Parathyroid adenoma (tissue), 2 donors: Measurements from ENCODE around the gene RNF19B.
A peak's percentile ranks its signal among the peaks of the same experiment; 100 is the strongest.

ENCODE experiments used
- H2AFZ ChIP-seq: fragments of 300-600 bp; sonication (generic); one replicate; pipeline ENCODE4 v1.7.0; 2017; ENCODE audit warnings: antibody characterized with exemption, mild to moderate bottlenecking
- H3K27ac ChIP-seq: fragments of 300-600 bp; sonication (generic); one replicate; pipeline ENCODE4 v1.7.0; 2017
- H3K27me3 ChIP-seq: fragments of 300-600 bp; sonication (generic); one replicate; pipeline ENCODE4 v1.7.0; 2017; ENCODE audit warnings: low read length; ENCODE audit not compliant: control insufficient read depth, insufficient read depth
- H3K36me3 ChIP-seq: fragments of 300-600 bp; sonication (generic); one replicate; pipeline ENCODE4 v1.7.0; 2017; ENCODE audit warnings: low read length; ENCODE audit not compliant: control insufficient read depth, insufficient read depth
- H3K4me1 ChIP-seq: fragments of 300-600 bp; sonication (generic); one replicate; pipeline ENCODE4 v1.7.0; 2017; ENCODE audit warnings: control low read depth
- H3K4me2 ChIP-seq: fragments of 300-600 bp; sonication (generic); one replicate; pipeline ENCODE4 v1.7.0; 2017; ENCODE audit warnings: low read length
- H3K4me3 ChIP-seq: fragments of 300-600 bp; sonication (generic); one replicate; pipeline ENCODE4 v1.7.0; 2017; ENCODE audit warnings: low read depth, low read length
- H3K79me2 ChIP-seq: fragments of 300-600 bp; sonication (generic); one replicate; pipeline ENCODE4 v1.7.0; 2017; ENCODE audit warnings: control low read depth
- H3K9ac ChIP-seq: fragments of 300-600 bp; sonication (generic); one replicate; pipeline ENCODE4 v1.7.0; 2017; ENCODE audit warnings: mild to moderate bottlenecking
- H3K9me3 ChIP-seq: fragments of 300-600 bp; sonication (generic); one replicate; pipeline ENCODE4 v1.7.0; 2017; ENCODE audit warnings: low read length; ENCODE audit not compliant: control insufficient read depth
- TF ChIP-seq, protein P1 (sequence below): fragments of 300-600 bp; sonication (generic); IDR thresholded peaks from one replicate; pipeline ENCODE4 v1.7.0; 2017; ENCODE audit warnings: antibody characterized with exemption, mild to moderate bottlenecking
- donor health status: primary hyperparathyroidism.

Gene RNF19B

DNA sequence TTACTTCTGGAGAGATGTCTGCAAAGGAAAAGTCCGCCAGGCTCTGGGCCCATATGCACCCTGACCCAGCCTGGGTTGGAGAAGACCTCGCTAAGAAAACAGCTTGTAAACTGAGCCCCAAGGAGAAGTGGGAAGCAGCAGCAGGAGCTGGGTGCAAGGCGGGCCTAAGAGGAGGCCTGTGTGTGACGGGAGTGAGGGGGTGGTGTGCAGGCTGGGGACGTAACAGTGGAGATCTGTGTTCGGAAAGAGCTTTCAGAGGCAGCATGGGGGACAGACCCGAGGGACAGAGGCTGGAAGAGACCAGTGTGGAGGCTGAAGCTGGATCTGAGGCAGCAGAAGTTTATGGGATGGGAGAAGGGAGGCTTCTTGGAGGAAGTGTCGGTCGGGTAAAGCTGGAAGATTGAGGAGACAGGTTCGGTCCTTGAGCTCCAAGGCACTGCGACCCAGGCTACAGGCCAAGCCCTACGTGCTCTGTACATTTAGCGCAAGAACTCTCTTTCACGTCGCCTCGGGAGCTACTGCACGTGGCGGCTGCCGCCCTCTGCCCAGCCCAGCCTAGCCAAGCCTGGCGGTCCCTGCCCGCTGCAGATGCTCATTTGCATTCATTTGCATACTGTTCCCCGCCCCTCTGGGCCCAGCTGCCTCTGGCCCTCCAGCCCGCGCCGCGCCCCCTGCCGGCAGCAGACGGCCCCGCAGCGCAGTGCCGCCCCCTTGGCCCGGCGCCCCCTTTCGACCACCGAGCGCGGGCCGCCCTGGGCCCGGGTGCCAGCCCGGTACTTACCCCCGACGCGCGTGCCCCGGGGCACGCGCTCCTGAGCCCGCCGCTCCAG lies 72.0 kb downstream of the RNF19B start:
- H3K27ac ChIP-seq, result no peak overlapping the region
- peak overlapping the region; percentile 70 for H2AFZ ChIP-seq
- H3K4me1 ChIP-seq, result no peaks in the 10 kb centered on the region
- TF ChIP-seq, protein P1, sequence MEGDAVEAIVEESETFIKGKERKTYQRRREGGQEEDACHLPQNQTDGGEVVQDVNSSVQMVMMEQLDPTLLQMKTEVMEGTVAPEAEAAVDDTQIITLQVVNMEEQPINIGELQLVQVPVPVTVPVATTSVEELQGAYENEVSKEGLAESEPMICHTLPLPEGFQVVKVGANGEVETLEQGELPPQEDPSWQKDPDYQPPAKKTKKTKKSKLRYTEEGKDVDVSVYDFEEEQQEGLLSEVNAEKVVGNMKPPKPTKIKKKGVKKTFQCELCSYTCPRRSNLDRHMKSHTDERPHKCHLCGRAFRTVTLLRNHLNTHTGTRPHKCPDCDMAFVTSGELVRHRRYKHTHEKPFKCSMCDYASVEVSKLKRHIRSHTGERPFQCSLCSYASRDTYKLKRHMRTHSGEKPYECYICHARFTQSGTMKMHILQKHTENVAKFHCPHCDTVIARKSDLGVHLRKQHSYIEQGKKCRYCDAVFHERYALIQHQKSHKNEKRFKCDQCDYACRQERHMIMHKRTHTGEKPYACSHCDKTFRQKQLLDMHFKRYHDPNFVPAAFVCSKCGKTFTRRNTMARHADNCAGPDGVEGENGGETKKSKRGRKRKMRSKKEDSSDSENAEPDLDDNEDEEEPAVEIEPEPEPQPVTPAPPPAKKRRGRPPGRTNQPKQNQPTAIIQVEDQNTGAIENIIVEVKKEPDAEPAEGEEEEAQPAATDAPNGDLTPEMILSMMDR, result no peak
- H3K9me3 ChIP-seq, result no peaks in the 10 kb centered on the region
- H3K36me3 ChIP-seq, result no peaks in the 10 kb centered on the region
- H3K4me2 ChIP-seq, result peak overlapping the region; percentile 85
- H3K79me2 ChIP-seq, result no peaks in the 10 kb centered on the region
- no peaks in the 10 kb centered on the region for H3K27me3 ChIP-seq
- peak overlapping the region; percentile 48 for H3K4me3 ChIP-seq
- H3K9ac ChIP-seq, result no peak overlapping the region

DNA sequence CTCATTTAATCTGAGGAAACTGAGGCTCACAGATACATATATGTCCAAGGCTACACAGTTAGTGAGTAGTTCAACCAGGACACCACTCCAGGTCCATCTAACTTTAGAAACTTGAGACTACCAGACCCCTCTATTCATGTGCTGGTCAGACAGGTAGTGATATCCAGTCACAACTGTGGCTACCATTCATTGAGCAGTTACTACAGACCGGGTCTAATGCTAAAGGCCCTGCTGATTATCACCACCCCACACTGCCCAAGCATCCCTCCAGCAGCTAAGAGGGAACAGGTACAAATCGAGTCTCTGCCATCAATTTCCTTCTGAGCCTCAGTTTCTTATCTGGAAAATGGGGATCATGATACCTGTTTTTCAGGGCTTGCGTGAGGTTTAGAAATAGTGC lies 73.0 kb downstream of the RNF19B start:
- H3K27me3 ChIP-seq, result no peaks in the 10 kb centered on the region
- H3K9me3 ChIP-seq, result no peaks in the 10 kb centered on the region
- no peaks in the 10 kb centered on the region for H3K36me3 ChIP-seq
- no peak overlapping the region for H3K4me3 ChIP-seq
- H3K27ac ChIP-seq, result no peak overlapping the region
- no peaks in the 10 kb centered on the region for H3K4me1 ChIP-seq
- H3K79me2 ChIP-seq, result no peaks in the 10 kb centered on the region
- H3K4me2 ChIP-seq, result no peak overlapping the region
- no peak overlapping the region for H3K9ac ChIP-seq
- TF ChIP-seq, protein P1, result no peak
- H2AFZ ChIP-seq, result no peak overlapping the region

DNA sequence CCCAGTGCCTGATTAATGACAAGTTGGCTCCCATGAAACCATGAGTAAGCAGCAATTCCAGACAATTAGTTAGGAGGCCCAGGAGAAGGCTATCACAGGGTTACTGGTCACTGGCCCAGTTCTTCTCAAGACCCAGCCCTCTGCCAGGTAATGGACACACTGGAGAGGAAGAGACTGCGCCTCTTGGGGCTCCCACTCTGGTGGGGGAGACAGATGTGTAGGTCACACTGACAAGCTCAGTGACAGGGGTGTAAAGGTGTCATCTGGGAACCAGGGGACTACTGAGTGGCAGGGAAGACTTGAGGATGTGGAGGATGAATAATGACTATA lies 73.4 kb downstream of the RNF19B start:
- TF ChIP-seq, protein P1, result no peak
- Histone ChIP-seq H3K27ac (no peak overlapping the region), H3K9ac (no peak overlapping the region), H3K79me2 (no peaks in the 10 kb centered on the region), H3K4me2 (no peak overlapping the region), H2AFZ (no peak overlapping the region), H3K27me3 (no peaks in the 10 kb centered on the region), H3K9me3 (no peaks in the 10 kb centered on the region), H3K4me3 (no peak overlapping the region), H3K36me3 (no peaks in the 10 kb centered on the region), H3K4me1 (no peaks in the 10 kb centered on the region)

DNA sequence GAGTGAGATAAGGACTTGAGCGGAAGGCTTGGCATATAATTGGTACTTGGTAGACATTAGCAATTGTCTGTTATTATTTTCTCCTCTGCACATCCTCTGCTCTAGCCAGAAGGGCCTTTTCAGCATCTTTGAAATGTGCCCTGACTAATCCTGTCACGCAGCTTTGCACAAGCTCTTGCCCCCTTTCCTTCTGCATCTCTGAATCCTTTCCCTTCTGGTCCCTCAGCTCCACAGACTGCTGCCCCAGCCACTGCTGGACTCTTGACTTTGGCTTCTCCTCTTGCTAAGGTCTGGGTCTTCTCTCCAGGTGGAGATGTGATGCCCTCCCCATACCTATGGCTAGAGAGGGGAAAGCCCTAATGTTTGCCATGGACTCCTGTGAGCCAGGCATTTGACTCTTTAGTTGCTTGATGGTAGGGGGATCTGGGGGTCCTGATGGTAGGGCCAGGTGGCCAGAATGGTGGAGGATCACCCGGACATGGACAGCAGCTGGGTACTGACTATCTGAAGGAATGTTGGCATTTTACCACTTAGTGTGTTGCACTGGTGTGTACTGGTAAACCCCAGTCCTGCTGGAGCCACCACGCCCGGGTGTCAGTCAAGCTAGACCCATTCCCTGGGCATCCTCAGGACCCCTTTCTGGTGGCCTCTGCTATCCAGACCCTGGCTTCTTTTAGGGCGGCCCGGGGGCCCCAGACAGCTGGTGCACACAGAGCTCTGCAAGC lies 73.9 kb downstream of the RNF19B start:
- TF ChIP-seq, protein P1, result no peak
- H3K79me2 ChIP-seq, result no peaks in the 10 kb centered on the region
- H3K9me3 ChIP-seq, result no peaks in the 10 kb centered on the region
- no peak overlapping the region for H3K27ac ChIP-seq
- no peaks in the 10 kb centered on the region for H3K36me3 ChIP-seq
- H2AFZ ChIP-seq, result no peak overlapping the region
- no peaks in the 10 kb centered on the region for H3K4me1 ChIP-seq
- no peak overlapping the region for H3K9ac ChIP-seq
- no peaks in the 10 kb centered on the region for H3K27me3 ChIP-seq
- H3K4me3 ChIP-seq, result no peak overlapping the region
- no peak overlapping the region for H3K4me2 ChIP-seq
